ENCODE data around the gene STS. TPM values are rescaled to one million over a fixed set of nuclear protein-coding genes. Genes with fewer than 3 reads are reported as not detected.

The STS gene
- total and polyA plus RNA-seq, 12 donors = 1.2 to 7.9 (median 5.6) TPM

DNA sequence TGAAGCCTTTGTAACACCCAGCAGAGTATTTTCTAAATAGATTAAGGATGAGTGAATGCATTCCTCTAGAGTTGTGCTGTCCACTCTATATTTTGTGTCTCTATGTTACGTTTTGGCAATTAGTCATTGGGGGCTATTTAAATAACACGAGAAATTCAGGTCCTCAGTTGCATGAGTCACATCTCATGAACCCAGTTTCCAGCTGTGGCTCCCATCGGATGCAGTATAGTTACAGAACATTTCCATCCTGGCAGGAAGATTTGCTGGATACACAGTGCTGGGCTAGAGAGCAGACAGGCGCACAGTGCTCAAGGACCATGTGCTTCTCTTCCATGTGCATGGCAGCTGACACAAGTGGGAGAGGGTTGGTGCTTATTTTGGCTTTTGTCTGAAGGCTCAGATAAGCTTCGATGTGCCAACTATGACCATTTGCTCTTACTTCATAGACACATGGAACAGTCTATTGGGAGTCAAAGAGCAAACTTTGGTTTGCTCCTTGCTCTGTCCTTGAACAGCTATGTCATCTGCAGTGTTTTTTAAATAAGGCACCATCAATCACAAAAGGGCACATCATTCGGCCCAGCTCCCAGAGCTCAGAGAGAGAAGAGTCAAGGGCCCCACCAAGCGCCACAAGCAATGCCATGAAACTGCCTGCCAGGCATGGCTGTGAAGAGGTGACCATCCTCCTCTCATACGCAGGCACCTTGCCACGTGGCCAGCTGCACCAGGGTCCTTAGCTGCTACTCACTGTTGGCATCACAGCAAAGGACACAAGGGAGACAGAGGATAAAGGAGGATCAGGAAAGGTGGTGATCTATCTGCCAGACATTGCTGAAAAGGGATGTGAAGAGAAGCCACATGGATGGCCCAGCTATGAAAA lies 8.1 kb upstream of the STS start:
- intact Hi-C loops (cut with DNase I) = loop anchor here in 1 of 10 donors (10.0 kb wide), 1 partner anchor 785 kb away; the partner anchor contains the start of gene PNPLA4
- 57 to 70% methylated on average over 9 of the region's 9 CpGs for WGBS, 2 donors
- Histone ChIP-seq H3K36me3 (no peaks in the 10 kb centered on the region), H3K9me3 (no peaks in the 10 kb centered on the region), H3K4me1 (peaks cover 0 to 5% (median 0%) of the 10 kb centered on the region in 9 donors), H3K27me3 (no peaks in the 10 kb centered on the region), H3K4me3 (no peak overlapping the region), H3K27ac (no peak overlapping the region)
- DNase-seq (no peak), ATAC-seq (peak in 4 of 8 donors; percentile 41 to 55 (median 54))
- TF ChIP-seq, protein P1, sequence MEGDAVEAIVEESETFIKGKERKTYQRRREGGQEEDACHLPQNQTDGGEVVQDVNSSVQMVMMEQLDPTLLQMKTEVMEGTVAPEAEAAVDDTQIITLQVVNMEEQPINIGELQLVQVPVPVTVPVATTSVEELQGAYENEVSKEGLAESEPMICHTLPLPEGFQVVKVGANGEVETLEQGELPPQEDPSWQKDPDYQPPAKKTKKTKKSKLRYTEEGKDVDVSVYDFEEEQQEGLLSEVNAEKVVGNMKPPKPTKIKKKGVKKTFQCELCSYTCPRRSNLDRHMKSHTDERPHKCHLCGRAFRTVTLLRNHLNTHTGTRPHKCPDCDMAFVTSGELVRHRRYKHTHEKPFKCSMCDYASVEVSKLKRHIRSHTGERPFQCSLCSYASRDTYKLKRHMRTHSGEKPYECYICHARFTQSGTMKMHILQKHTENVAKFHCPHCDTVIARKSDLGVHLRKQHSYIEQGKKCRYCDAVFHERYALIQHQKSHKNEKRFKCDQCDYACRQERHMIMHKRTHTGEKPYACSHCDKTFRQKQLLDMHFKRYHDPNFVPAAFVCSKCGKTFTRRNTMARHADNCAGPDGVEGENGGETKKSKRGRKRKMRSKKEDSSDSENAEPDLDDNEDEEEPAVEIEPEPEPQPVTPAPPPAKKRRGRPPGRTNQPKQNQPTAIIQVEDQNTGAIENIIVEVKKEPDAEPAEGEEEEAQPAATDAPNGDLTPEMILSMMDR (IDR thresholded peaks at IDR 0.05) = no peak

DNA sequence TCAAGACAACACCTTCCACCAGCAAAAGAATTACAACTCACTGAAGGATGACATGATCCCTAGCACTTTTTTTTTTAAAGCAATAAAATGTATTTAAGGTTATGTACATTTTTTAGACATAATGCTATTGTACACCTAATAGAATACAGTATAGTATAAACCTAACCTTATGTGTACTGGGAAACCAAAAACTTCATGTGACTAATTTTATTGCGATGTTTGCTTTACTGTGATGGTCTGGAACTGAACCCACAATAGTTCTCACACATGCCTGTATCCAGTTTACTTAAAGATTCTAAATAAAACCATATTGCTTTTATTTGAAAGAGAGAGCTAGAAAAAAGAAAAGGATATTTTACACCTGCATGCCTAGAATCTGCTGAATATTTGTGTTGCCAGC lies 4.4 kb upstream of the STS start:
- intact Hi-C loops (cut with DNase I) = loop anchor here in 1 of 10 donors (10.0 kb wide), 1 partner anchor 782 kb away; the partner anchor contains the start of gene PNPLA4
- no peak overlapping the region for H3K27ac ChIP-seq
- DNase-seq = no peak
- TF ChIP-seq, protein P1 (IDR thresholded peaks at IDR 0.05) = no peak
- 95 to 100% methylated on average over 1 of the region's 1 CpG for WGBS, 2 donors
- no peaks in the 10 kb centered on the region for H3K36me3 ChIP-seq
- peaks cover 0 to 25% (median 8%) of the 10 kb centered on the region in 9 donors for H3K4me1 ChIP-seq
- no peak for ATAC-seq
- H3K9me3 ChIP-seq = no peaks in the 10 kb centered on the region
- H3K27me3 ChIP-seq = no peaks in the 10 kb centered on the region
- no peak overlapping the region for H3K4me3 ChIP-seq

GRCh38 chrX:7143941-7144525 lies 3.5 kb upstream of the STS start:
- Histone ChIP-seq H3K27me3 (no peaks in the 10 kb centered on the region), H3K36me3 (no peaks in the 10 kb centered on the region), H3K4me3 (no peak overlapping the region), H3K4me1 (peaks cover 0 to 30% (median 8%) of the 10 kb centered on the region in 9 donors), H3K9me3 (no peaks in the 10 kb centered on the region), H3K27ac (no peak overlapping the region)
- WGBS, 2 donors = 74 to 75% methylated on average over 8 of the region's 8 CpGs
- ATAC-seq (no peak), DNase-seq (no peak)
- intact Hi-C loops (cut with DNase I) = loop anchor here in 1 of 10 donors (10.0 kb wide), 1 partner anchor 781 kb away; the partner anchor contains the start of gene PNPLA4
- TF ChIP-seq, protein P1 (IDR thresholded peaks at IDR 0.05) = no peak

- ATAC-seq (no peak), DNase-seq (no peak)
- Histone ChIP-seq H3K4me3 (no peak overlapping the region), H3K4me1 (peaks cover 0 to 31% (median 8%) of the 10 kb centered on the region in 9 donors), H3K27me3 (no peaks in the 10 kb centered on the region), H3K27ac (peak overlapping the region in 2 of 10 donors; percentile 14 to 21), H3K9me3 (no peaks in the 10 kb centered on the region), H3K36me3 (no peaks in the 10 kb centered on the region)
- TF ChIP-seq, protein P1 (IDR thresholded peaks at IDR 0.05) = no peak
- 19 to 41% methylated on average over 3 of the region's 3 CpGs for WGBS, 2 donors
- intact Hi-C loops (cut with DNase I) = loop anchor here in 1 of 10 donors (10.0 kb wide), 1 partner anchor 779 kb away; the partner anchor contains the start of gene PNPLA4
These were observed 2.1 kb upstream of the STS start for GRCh38 chrX:7145454-7145853.

All from heart right ventricle (tissue), 16 donors.